H9 (cell line): Measurements from ENCODE around the gene ZNF771. TPM values are rescaled to one million over a fixed set of nuclear protein-coding genes. Genes with fewer than 3 reads are reported as not detected.

Source experiments
- DNase-seq: peaks from one replicate; pipeline ENCODE4 v3.0.0-alpha.2; 2017
- H2AFZ ChIP-seq: one replicate; pipeline ENCODE4 v1.6.1; 2013; ENCODE audit warnings: mild to moderate bottlenecking, low read length, control low read depth, moderate library complexity
- H2AK5ac ChIP-seq: 2 replicates; pipeline ENCODE4 v1.6.1; 2013; ENCODE audit warnings: low read length, control low read depth, mixed read lengths; ENCODE audit not compliant: insufficient read length
- H2BK120ac ChIP-seq: one replicate; pipeline ENCODE4 v1.6.1; 2013; ENCODE audit warnings: low read depth, mild to moderate bottlenecking, low read length, control low read depth, inconsistent platforms; ENCODE audit not compliant: poor library complexity, severe bottlenecking
- H2BK12ac ChIP-seq: 2 replicates; pipeline ENCODE4 v1.6.1; 2013; ENCODE audit warnings: low read length, control low read depth, mixed read lengths, low read depth; ENCODE audit not compliant: insufficient read length
- H2BK15ac ChIP-seq: 2 replicates; pipeline ENCODE4 v1.6.1; 2013; ENCODE audit warnings: low read depth, low read length, control low read depth
- H2BK20ac ChIP-seq: one replicate; pipeline ENCODE4 v1.6.1; 2013; ENCODE audit warnings: low read depth, mild to moderate bottlenecking, low read length, control low read depth, inconsistent platforms; ENCODE audit not compliant: poor library complexity, severe bottlenecking
- H2BK5ac ChIP-seq: 2 replicates; pipeline ENCODE4 v1.6.1; 2013; ENCODE audit warnings: low read length, control low read depth, mixed read lengths; ENCODE audit not compliant: insufficient read length
- H3K14ac ChIP-seq: 2 replicates; pipeline ENCODE4 v1.6.1; 2013; ENCODE audit warnings: low read length, control low read depth; ENCODE audit not compliant: insufficient read depth
- H3K18ac ChIP-seq: 2 replicates; pipeline ENCODE4 v1.6.1; 2013; ENCODE audit warnings: low read depth, mild to moderate bottlenecking, mixed read lengths, low read length, control low read depth; ENCODE audit not compliant: insufficient read length
- H3K23ac ChIP-seq: 2 replicates; pipeline ENCODE4 v1.6.1; 2013; ENCODE audit warnings: low read length, control low read depth, mixed read lengths, low read depth; ENCODE audit not compliant: insufficient read length
- H3K23me2 ChIP-seq: 2 replicates; pipeline ENCODE4 v1.6.1; 2013; ENCODE audit warnings: low read depth, mild to moderate bottlenecking, mixed read lengths, low read length, control low read depth; ENCODE audit not compliant: insufficient read length, poor library complexity, severe bottlenecking
- H3K27ac ChIP-seq: 2 replicates; pipeline ENCODE4 v1.5.1; 2013; ENCODE audit warnings: low read length, control low read depth, mixed read lengths, low read depth; ENCODE audit not compliant: insufficient read length
- H3K27me3 ChIP-seq: 2 replicates; pipeline ENCODE4 v1.6.1; 2013; ENCODE audit warnings: low read length, control low read depth, inconsistent platforms; ENCODE audit not compliant: insufficient read depth
- H3K4ac ChIP-seq: 2 replicates; pipeline ENCODE4 v1.6.1; 2013; ENCODE audit warnings: low read depth, mild to moderate bottlenecking, control low read depth, inconsistent platforms, low read length, moderate library complexity
- H3K4me1 ChIP-seq: 2 replicates; pipeline ENCODE4 v1.6.1; 2013; ENCODE audit warnings: low read length, control low read depth, inconsistent platforms; ENCODE audit not compliant: insufficient read depth
- H3K4me2 ChIP-seq: 2 replicates; pipeline ENCODE4 v1.6.1; 2013; ENCODE audit warnings: low read length, control low read depth, mixed read lengths; ENCODE audit not compliant: insufficient read length, insufficient read depth
- H3K56ac ChIP-seq: 2 replicates; pipeline ENCODE4 v1.6.1; 2013; ENCODE audit warnings: low read depth, mild to moderate bottlenecking, mixed read lengths, low read length, control low read depth; ENCODE audit not compliant: insufficient read length
- H3K79me1 ChIP-seq: 2 replicates; pipeline ENCODE4 v1.6.1; 2013; ENCODE audit warnings: low read depth, mild to moderate bottlenecking, moderate library complexity, low read length, control low read depth, inconsistent platforms; ENCODE audit not compliant: insufficient read depth, poor library complexity, severe bottlenecking
- H3K79me2 ChIP-seq: 2 replicates; pipeline ENCODE4 v1.6.1; 2013; ENCODE audit warnings: low read length, control low read depth, inconsistent platforms; ENCODE audit not compliant: insufficient read depth
- H3K9ac ChIP-seq: 2 replicates; pipeline ENCODE4 v1.6.1; 2013; ENCODE audit warnings: low read length, control low read depth, mixed read lengths; ENCODE audit not compliant: insufficient read length; ENCODE audit errors: extremely low read depth
- H3K9me3 ChIP-seq: one replicate; pipeline ENCODE4 v1.6.1; 2013; ENCODE audit warnings: low read depth, low read length, inconsistent platforms; ENCODE audit not compliant: control insufficient read depth
- H3T11ph ChIP-seq: one replicate; pipeline ENCODE4 v1.6.1; 2013; ENCODE audit warnings: mild to moderate bottlenecking, low read length, control low read depth, inconsistent platforms
- H4K20me1 ChIP-seq: one replicate; pipeline ENCODE4 v1.6.1; 2013; ENCODE audit not compliant: control insufficient read depth, insufficient read length, insufficient read depth
- H4K5ac ChIP-seq: 2 replicates; pipeline ENCODE4 v1.6.1; 2013; ENCODE audit warnings: low read depth, mild to moderate bottlenecking, mixed read lengths, low read length, control low read depth; ENCODE audit not compliant: insufficient read length
- H4K8ac ChIP-seq: replicated peaks from 2 replicates; pipeline ENCODE4 v1.6.1; 2013; ENCODE audit warnings: low read length, control low read depth, mixed read lengths, low read depth; ENCODE audit not compliant: insufficient read length
- H4K91ac ChIP-seq: 2 replicates; pipeline ENCODE4 v1.6.1; 2013; ENCODE audit warnings: low read depth, mild to moderate bottlenecking, moderate library complexity, mixed read lengths, low read length, control low read depth; ENCODE audit not compliant: insufficient read length
- H3K27ac Mint-ChIP-seq, 3 experiments: 2 replicates in 2 of 3; 3 replicates in 1 of 3; pipeline ENCODE4 v1.8.0; 2020 to 2021; ENCODE audit warnings: mixed read lengths in 3 of 3, mild to moderate bottlenecking in 1 of 3, moderate library complexity in 1 of 3
- H3K27me3 Mint-ChIP-seq: 2 replicates; pipeline ENCODE4 v1.8.0; 2021; ENCODE audit warnings: low read depth, mild to moderate bottlenecking, moderate library complexity, mixed read lengths
- H3K36me3 Mint-ChIP-seq, 3 experiments: 2 replicates in 2 of 3; 3 replicates in 1 of 3; pipeline ENCODE4 v1.8.0; 2020 to 2021; ENCODE audit warnings: low read depth in 3 of 3, mixed read lengths in 3 of 3; ENCODE audit not compliant: insufficient read depth in 1 of 3
- H3K4me1 Mint-ChIP-seq, 2 experiments: 2 replicates each; pipeline ENCODE4 v1.8.0; 2020; ENCODE audit warnings: mixed read lengths in 2 of 2
- H3K4me3 Mint-ChIP-seq, 2 experiments: 2 replicates in 1 of 2; 3 replicates in 1 of 2; pipeline ENCODE4 v1.8.0; 2020 to 2021; ENCODE audit warnings: mild to moderate bottlenecking in 2 of 2, mixed read lengths in 2 of 2, moderate library complexity in 1 of 2
- H3K9me3 Mint-ChIP-seq, 2 experiments: 2 replicates in 1 of 2; 3 replicates in 1 of 2; pipeline ENCODE4 v1.8.0; 2020; ENCODE audit warnings: mild to moderate bottlenecking in 2 of 2, mixed read lengths in 2 of 2, moderate library complexity in 1 of 2
- CTCF ChIP-seq: fragments of 200-600 bp; sonication (generic); conservative IDR thresholded peaks from 3 replicates; pipeline ENCODE4 v1.8.0; 2021; ENCODE audit warnings: antibody characterized with exemption, mild to moderate bottlenecking
- WGBS: extraction: QIAGEN DNeasy Blood & Tissue Kit; methylation state at CpG from one replicate; pipeline ENCODE4 v1.1.7; 2013; ENCODE audit warnings: missing lambda C conversion rate, low lambda C conversion rate, mixed read lengths; ENCODE audit not compliant: insufficient read length; ENCODE audit errors: extremely low coverage; 5-methylcytosine and 5-hydroxymethylcytosine counted together
- total RNA-seq: library from RNA; stranded (reverse); gene quantifications from 2 replicates; pipeline ENCODE4 v1.2.1, GENCODE V29; 2021

The ZNF771 gene
- total RNA-seq, 1 experiment from 2014 or later = 10.5 TPM

- H3K23ac ChIP-seq = no peak overlapping the region
- Mint-ChIP-seq H3K36me3 (peaks cover 26 to 42% (median 38%) of the 10 kb centered on the region in 3 experiments; a peak in 6 of 7 replicates), H3K4me1 (peaks cover 7 to 15% of the 10 kb centered on the region in 2 experiments), H3K9me3 (no peaks in the 10 kb centered on the region), H3K4me3 (no peak overlapping the region), H3K27ac (0 out of 7 replicates have a peak overlapping the region, but pooled peaks of 1 of the 3 experiments have one; percentile 10), H3K27me3 (no peaks in the 10 kb centered on the region)
- H3K27ac ChIP-seq = no peak overlapping the region
- H2BK15ac ChIP-seq = no peak overlapping the region
- no peak overlapping the region for H3T11ph ChIP-seq
- no peak overlapping the region for H2BK12ac ChIP-seq
- H3K4me1 ChIP-seq = no peaks in the 10 kb centered on the region
- H2AFZ ChIP-seq = no peak overlapping the region
- H4K5ac ChIP-seq = no peak overlapping the region
- H4K91ac ChIP-seq = no peak overlapping the region
- H3K56ac ChIP-seq = no peak overlapping the region
- no CpG with 5 or more reads among the region's 6 CpGs for WGBS
- no peak overlapping the region for H3K9ac ChIP-seq
- H2BK5ac ChIP-seq = no peak overlapping the region
- H3K4ac ChIP-seq = no peak overlapping the region
- H3K4me2 ChIP-seq = no peak overlapping the region
- H3K18ac ChIP-seq = no peak overlapping the region
- 0 out of 2 replicates have a peak, but pooled peaks cover 1% of the 10 kb centered on the region for H3K79me2 ChIP-seq
- H3K9me3 ChIP-seq = no peaks in the 10 kb centered on the region
- peaks cover 5% of the 10 kb centered on the region for H3K23me2 ChIP-seq
- no peak for DNase-seq
- H3K14ac ChIP-seq = no peak overlapping the region
- no peak overlapping the region for H2BK20ac ChIP-seq
- H4K8ac ChIP-seq = no peak overlapping the region
- TF ChIP-seq CTCF = no peak
- no peak overlapping the region for H2AK5ac ChIP-seq
- no peaks in the 10 kb centered on the region for H3K27me3 ChIP-seq
- H3K79me1 ChIP-seq = no peaks in the 10 kb centered on the region
- H4K20me1 ChIP-seq = no peaks in the 10 kb centered on the region
- no peak overlapping the region for H2BK120ac ChIP-seq
These were observed 5.9 kb downstream of the ZNF771 start for GRCh38 chr16:30413112-30413806.
